A549 (cell line): ENCODE results near the gene LOXHD1. TPM values are rescaled to one million over a fixed set of nuclear protein-coding genes. Genes with fewer than 3 reads are reported as not detected.

Experiments
- ATAC-seq, 2 experiments: fragments of 200-7000 bp in 1 of 2; fragments of >200 bp in 1 of 2; cut with Nextera tagmentation in 1 of 2; cut with Tn5 transposase in 1 of 2; 3 replicates each; pipeline versions ENCODE4 v1.8.0 to v1.9.1; 2018 to 2020; ENCODE audit warnings: mild to moderate bottlenecking in 1 of 2, moderate library complexity in 1 of 2
- CTCF ChIA-PET: fragments of 300-600 bp; sonication (Branson Sonifier 250); formaldehyde crosslinking; extraction: SDS; loops from one replicate; lab custom pipeline; 2021; ENCODE audit warnings: antibody characterized with exemption, inconsistent platforms; lab: Yijun Ruan, JAX
- POLR2A ChIA-PET: fragments of 350-600 bp; formaldehyde crosslinking; extraction: SDS; loops from one replicate; lab custom pipeline; 2021; ENCODE audit warnings: antibody characterized with exemption, inconsistent platforms; lab: Yijun Ruan, JAX
- DNase-seq, 2 experiments: peaks; one replicate each; pipeline versions ENCODE4 v3.0.0 to v3.0.0-alpha.2; 2011 to 2016; ENCODE audit warnings: low read depth in 1 of 2, low spot score in 1 of 2
- FAIRE-seq: peaks from 2 replicates; lab custom pipeline; 2011; peaks lifted over from hg19 to GRCh38; lab: Jason Lieb, UNC
- H3K27ac ChIP-seq, 2 experiments: fragments of >200 bp; sonication (Bioruptor Twin); formaldehyde crosslinking; 3 replicates each; pipeline ENCODE4 v1.5.1; 2016 to 2017
- H3K4me1 ChIP-seq: fragments of >200 bp; sonication (Bioruptor Twin); formaldehyde crosslinking; 3 replicates; pipeline ENCODE4 v1.6.1; 2016
- H3K4me2 ChIP-seq: fragments of >200 bp; sonication (Bioruptor Twin); formaldehyde crosslinking; 3 replicates; pipeline ENCODE4 v1.6.1; 2016
- H3K4me3 ChIP-seq: fragments of >200 bp; sonication (Bioruptor Twin); formaldehyde crosslinking; 3 replicates; pipeline ENCODE4 v1.5.1; 2016
- H3K9me3 ChIP-seq: fragments of >200 bp; sonication (Bioruptor Twin); formaldehyde crosslinking; 3 replicates; pipeline ENCODE4 v1.6.1; 2016
- ATOH8 ChIP-seq: fragments of 250-450 bp; sonication (Bioruptor Pico); IDR thresholded peaks from 2 replicates; pipeline ENCODE4 v1.5.0; 2020; ENCODE audit warnings: low read depth, mild to moderate bottlenecking, moderate library complexity
- BCL3 ChIP-seq: fragments of >200 bp; sonication (Bioruptor Twin); formaldehyde crosslinking; IDR thresholded peaks from 3 replicates; pipeline ENCODE4 v1.6.1; 2016
- CBX8 ChIP-seq: fragments of 200-600 bp; sonication (generic); IDR thresholded peaks from 2 replicates; pipeline ENCODE4 v1.6.1; 2016
- CEBPB ChIP-seq, 2 experiments: fragments of >200 bp in 1 of 2; sonication (Bioruptor Twin) in 1 of 2; formaldehyde crosslinking in 1 of 2; IDR thresholded peaks; 2 replicates each; pipeline ENCODE4 v1.6.1; 2012 to 2016
- CHD4 ChIP-seq: fragments of 200-600 bp; sonication (generic); IDR thresholded peaks from 2 replicates; pipeline ENCODE4 v1.6.1; 2016; ENCODE audit warnings: antibody characterized with exemption, mild to moderate bottlenecking, borderline replicate concordance
- CTCF ChIP-seq: fragments of >200 bp; sonication (Bioruptor Twin); formaldehyde crosslinking; IDR thresholded peaks from 3 replicates; pipeline ENCODE4 v1.5.1; 2016
- HEYL ChIP-seq: fragments of 250-450 bp; sonication (Bioruptor Pico); IDR thresholded peaks from 2 replicates; pipeline ENCODE4 v1.8.0; 2021; ENCODE audit warnings: mild to moderate bottlenecking, moderate library complexity
- HOXA7 ChIP-seq: fragments of 250-450 bp; sonication (Bioruptor Pico); IDR thresholded peaks from 2 replicates; pipeline ENCODE4 v1.5.0; 2020; ENCODE audit warnings: mild to moderate bottlenecking, moderate library complexity
- HOXB5 ChIP-seq: fragments of 250-450 bp; sonication (Bioruptor Pico); IDR thresholded peaks from 2 replicates; pipeline ENCODE4 v1.5.0; 2020; ENCODE audit warnings: mild to moderate bottlenecking, moderate library complexity
- KDM1A ChIP-seq: fragments of 200-600 bp; sonication (generic); IDR thresholded peaks from 2 replicates; pipeline ENCODE4 v1.6.1; 2016; ENCODE audit warnings: low read depth, mild to moderate bottlenecking
- KDM5A ChIP-seq: fragments of 200-600 bp; sonication (generic); IDR thresholded peaks from 2 replicates; pipeline ENCODE4 v1.6.1; 2016; ENCODE audit warnings: antibody characterized with exemption, mild to moderate bottlenecking
- MAFK ChIP-seq: fragments of 450-650 bp; IDR thresholded peaks from 2 replicates; pipeline ENCODE4 v1.6.1; 2014; ENCODE audit not compliant: partially characterized antibody
- MAX ChIP-seq: IDR thresholded peaks from 2 replicates; pipeline ENCODE4 v1.6.1; 2012
- MAZ ChIP-seq: fragments of 150-350 bp; IDR thresholded peaks from 2 replicates; pipeline ENCODE4 v1.6.1; 2014; ENCODE audit warnings: antibody characterized with exemption, low read depth, low read length, borderline replicate concordance
- NR3C1 ChIP-seq: fragments of >200 bp; sonication (Bioruptor Twin); formaldehyde crosslinking; IDR thresholded peaks from 3 replicates; pipeline ENCODE4 v1.6.1; 2017
- POLR2A ChIP-seq: IDR thresholded peaks from 2 replicates; pipeline ENCODE4 v1.6.1; 2012; ENCODE audit warnings: mild to moderate bottlenecking, low read length
- REST ChIP-seq: fragments of 200-600 bp; sonication (generic); IDR thresholded peaks from 2 replicates; pipeline ENCODE4 v1.6.1; 2016; ENCODE audit warnings: antibody characterized with exemption, mild to moderate bottlenecking, moderate library complexity
- SREBF2 ChIP-seq: fragments of 450-650 bp; IDR thresholded peaks from 2 replicates; pipeline ENCODE4 v1.6.1; 2014; ENCODE audit warnings: mild to moderate bottlenecking, moderate library complexity
- TFCP2L1 ChIP-seq: fragments of 250-450 bp; sonication (Bioruptor Pico); IDR thresholded peaks from 2 replicates; pipeline ENCODE4 v1.5.0; 2021; ENCODE audit warnings: mild to moderate bottlenecking
- USF2 ChIP-seq: fragments of 450-650 bp; IDR thresholded peaks from 2 replicates; pipeline ENCODE4 v1.6.1; 2014; ENCODE audit warnings: antibody characterized with exemption
- WGBS: methylation state at CpG from one replicate; pipeline ENCODE4 v1.1.6; 2017; ENCODE audit errors: missing lambda C conversion rate; 5-methylcytosine and 5-hydroxymethylcytosine counted together
- polyA plus RNA-seq, 4 experiments: library from polyadenylated mRNA; depleted of rRNA in 3 of 4; stranded (reverse); fragments of >200 nt; fragmentation: RNase III in 1 of 4; extraction: RNeasy Plus Mini Kit Qiagen cat#74134 plus additional on column Dnase treatment in 1 of 4; gene quantifications; 2 replicates in 3 of 4; 3 replicates in 1 of 4; pipeline ENCODE4 v1.2.3, GENCODE V29; 2011 to 2017

Gene LOXHD1
- polyA plus RNA-seq, 2 of the 4 experiments (the other 2 are of a cell fraction) = not detected

GRCh38 chr18:46679846-46680598 lies 23.0 kb upstream of the LOXHD1 start (continued):
- TF ChIP-seq USF2 = no peak
- no peak for TF ChIP-seq MAFK
- no peak for TF ChIP-seq REST

- H3K4me1 ChIP-seq = no peaks in the 10 kb centered on the region
- H3K9me3 ChIP-seq = no peaks in the 10 kb centered on the region
- TF ChIP-seq HOXA7 (CRISPR knock-in tag) (no peak), KDM1A (no peak), MAX (no peak), CTCF (no peak), BCL3 (no peak), CBX8 (no peak), POLR2A (no peak), ATOH8 (CRISPR knock-in tag) (no peak), HOXB5 (CRISPR knock-in tag) (no peak), SREBF2 (no peak), CEBPB (IDR thresholded peaks at IDR 0.05) (no peak), CHD4 (no peak), NR3C1 (no peak), TFCP2L1 (CRISPR knock-in tag) (no peak), HEYL (CRISPR knock-in tag) (no peak), MAZ (no peak), KDM5A (no peak)
- no peak overlapping the region for H3K4me3 ChIP-seq
- H3K4me2 ChIP-seq = no peak overlapping the region
- WGBS = 45% methylated on average over 10 of the region's 10 CpGs
- no peak for ATAC-seq
- H3K27ac ChIP-seq = no peak overlapping the region
- DNase-seq = no peak
- CTCF ChIA-PET = interaction anchor here (1.8 kb wide), 1 partner anchor 20 kb away, joined by 6 read pairs; no protein-coding TSS in a partner anchor
- no peak for FAIRE-seq
- POLR2A ChIA-PET = no interaction called here
Measured at GRCh38 chr18:46678785-46679399, 21.9 kb upstream of the LOXHD1 start.
